Head of caudate nucleus (tissue), 42 donors: ENCODE measurements around the gene PLEKHH2.
A peak's percentile ranks its signal among the peaks of the same experiment; 100 is the strongest.

Experiments used
- DNase-seq, 42 donors: peaks; one replicate each; pipeline versions ENCODE4 v3.0.0 to v3.0.0-alpha.2; 2020 to 2021; ENCODE audit warnings: mixed read lengths in 7 of 42
- intact Hi-C: fragments of 100-400 bp; cut with DNase I; formaldehyde crosslinking; loops from one replicate; pipeline ENCODE4 v1.15.0; 2022

Gene PLEKHH2

DNA sequence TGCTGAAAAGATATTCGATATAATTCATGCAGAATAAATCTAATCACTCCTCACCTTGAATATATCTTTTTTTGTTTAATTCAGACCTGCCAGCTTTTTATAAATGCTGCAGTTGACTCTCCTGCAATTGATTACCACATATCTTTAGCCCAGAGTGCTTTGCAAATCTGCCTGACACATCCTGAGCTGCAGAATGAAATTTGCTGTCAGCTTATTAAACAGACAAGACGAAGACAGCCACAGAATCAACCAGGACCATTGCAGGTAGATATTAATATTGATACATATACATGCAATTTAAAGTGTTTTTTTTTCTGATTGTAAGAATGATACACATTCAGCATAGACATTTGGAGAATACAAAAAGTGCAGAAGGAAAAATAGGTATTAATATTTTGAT, 101.2 kb downstream of the PLEKHH2 start:
- intact Hi-C loops = no loop called here
- DNase-seq = peak in 1 of 42 donors; percentile 10

DNA sequence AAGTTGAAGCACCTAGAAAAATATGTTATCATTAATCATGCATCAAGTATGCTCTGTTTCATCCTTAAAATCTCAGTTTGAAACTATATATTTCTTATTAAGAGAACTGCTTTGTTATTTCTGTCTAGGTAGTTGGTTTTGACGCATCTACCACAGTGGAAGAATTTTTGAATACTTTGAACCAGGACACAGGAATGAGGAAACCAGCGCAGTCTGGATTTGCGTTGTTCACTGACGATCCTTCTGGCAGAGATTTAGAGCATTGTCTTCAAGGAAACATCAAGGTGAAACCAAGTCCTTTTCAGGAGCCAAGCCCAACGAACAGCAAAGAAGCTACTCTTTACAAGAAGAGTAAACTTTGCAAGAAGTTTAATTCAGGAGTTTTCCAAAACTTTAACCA, 106.6 kb downstream of the PLEKHH2 start:
- intact Hi-C loops = no loop called here
- no peak for DNase-seq

DNA sequence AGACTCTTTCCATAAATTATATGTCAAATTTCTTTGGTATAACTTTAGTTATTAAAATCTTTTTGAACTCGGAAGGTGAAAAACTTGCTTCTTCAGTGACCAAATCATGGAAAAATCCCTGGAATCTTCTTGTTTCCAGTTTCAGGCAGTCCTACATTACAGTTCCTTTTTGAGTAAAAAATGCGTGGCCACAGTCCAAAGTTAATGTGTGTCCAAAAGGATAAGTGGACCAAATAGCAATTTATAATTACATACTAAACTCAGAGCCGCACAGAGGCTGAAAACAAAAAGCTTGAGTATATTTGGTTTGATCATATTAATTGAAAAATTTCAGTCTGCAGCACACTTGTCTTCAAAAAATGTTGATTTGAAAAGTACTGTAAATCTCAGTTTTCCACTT, 108.4 kb downstream of the PLEKHH2 start:
- DNase-seq = no peak
- intact Hi-C loops = no loop called here

DNA sequence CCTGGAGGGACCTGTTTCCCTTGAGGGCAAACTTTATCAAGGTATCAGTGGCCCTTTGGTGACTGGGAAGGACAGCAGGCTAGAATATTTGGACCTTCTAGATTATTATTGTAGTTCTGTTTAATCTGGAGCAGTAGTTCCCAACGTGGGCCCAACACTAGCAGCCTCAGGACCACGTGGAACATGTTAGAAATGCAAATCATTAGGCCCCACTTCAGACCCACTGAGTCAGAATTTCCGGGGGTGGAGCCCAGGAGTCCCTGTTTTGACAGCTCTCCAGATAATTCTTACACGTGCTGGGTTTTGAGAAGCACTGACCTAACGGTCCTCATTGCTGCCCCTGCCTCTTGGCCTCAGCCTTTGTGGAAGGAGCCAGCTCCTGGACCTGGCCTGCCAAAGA, 111.3 kb downstream of the PLEKHH2 start:
- intact Hi-C loops = no loop called here
- DNase-seq = no peak

DNA sequence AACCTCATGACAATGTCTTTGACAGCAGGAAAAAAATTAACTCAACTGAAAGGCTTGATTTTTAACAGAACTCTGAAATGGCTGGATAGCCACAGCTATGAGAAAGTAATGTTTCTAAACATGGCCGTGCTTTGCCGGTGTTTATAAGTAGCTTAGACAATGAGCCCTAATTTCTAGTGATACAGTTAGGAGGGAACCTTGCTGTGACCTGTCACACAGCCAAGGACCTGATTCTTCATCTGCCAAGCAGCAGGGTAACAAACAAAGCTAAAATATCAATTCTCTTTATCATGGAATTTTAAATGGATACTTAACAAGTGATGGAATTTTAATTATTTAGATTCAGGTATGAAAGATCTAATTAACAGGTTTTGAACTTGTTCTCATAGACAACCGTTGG, 112.5 kb downstream of the PLEKHH2 start:
- intact Hi-C loops = no loop called here
- no peak for DNase-seq

DNA sequence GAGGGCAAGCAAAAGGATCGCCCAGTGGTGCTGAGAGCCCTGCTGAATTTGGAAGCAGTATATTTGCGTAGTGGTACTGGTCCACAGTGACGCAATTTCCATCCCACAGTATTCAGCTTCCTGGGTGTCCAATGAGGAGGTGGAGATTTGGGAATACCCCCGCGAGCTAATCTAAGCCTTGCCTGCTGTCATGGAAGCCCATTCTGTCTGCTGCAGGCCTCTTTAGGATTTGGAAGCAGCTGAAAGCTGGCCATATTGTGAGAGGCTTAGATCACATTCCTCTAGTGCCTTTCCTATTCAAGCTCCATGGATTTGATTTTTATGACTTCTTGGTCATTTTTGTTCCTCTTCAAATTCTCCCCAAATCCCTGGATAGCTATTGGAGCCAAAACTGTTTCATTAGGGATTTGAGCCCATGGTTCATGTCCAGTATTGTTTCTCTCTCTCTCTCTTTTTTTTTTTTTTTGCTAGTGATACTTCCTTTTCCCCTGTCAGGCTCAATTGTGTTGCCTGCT, 114.5 kb downstream of the PLEKHH2 start:
- intact Hi-C loops = no loop called here

DNA sequence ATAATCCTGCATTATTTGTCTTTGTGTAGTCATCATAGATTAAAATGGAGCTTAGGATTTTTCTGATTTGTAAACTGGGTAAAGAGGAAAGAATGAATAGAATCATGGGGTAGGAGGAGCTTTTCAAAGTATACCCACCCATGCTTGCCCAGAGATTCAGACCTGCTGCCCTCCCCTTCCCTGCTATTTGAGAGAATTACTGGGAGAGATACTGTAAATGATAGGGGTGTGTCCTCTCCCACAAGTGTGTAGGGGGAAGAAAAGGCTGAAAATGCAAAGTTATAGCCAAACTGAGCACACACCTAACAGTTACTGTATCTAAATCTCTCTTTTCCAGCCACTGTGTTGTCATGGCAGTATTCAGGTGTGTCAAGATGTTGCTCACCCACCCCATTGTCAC, 115.2 kb downstream of the PLEKHH2 start:
- intact Hi-C loops = no loop called here

More for the DNA sequence above, 114.5 kb downstream of the PLEKHH2 start:
- DNase-seq = no peak

DNA sequence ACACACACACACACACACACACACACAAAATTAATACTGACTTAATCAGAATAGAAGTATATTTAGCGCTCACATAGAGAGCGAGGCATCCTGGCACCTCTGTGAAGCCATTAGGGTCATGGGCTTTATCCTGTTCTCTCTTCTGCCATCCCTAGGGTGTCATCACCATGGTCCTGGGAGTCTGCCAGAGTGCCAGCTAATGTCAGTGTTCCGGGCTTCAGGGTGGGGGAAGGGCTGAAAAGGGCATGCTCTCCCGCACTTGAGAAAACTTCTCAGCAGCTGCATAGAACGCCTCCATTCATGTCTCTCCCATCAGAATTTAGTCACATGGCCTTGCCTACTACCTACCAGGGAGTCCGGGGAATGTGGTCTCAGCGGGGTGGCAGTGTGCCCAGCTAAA, 117.1 kb downstream of the PLEKHH2 start:
- peak in 12 of 42 donors; percentile 6 to 43 (median 24) for DNase-seq
- intact Hi-C loops = no loop called here

More for the DNA sequence above, 115.2 kb downstream of the PLEKHH2 start:
- DNase-seq = no peak

DNA sequence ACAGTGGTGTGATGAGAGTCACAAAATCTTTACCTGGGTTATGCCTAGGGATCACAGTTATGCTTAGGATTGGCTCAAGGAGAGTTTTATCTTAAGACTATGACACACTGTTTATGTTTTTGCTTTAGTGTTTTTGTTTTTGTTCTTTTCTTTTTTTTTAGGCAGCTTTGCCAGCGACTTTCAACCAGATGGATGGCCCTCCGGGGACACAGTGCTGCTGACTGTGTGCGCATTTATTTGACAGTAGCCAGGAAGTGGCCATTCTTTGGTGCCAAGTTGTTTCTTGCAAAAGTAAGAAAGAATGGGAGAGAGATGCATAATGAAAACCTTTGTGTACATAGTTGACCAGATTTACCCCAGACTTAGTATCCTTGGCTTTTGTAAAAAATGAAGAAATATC, 121.7 kb downstream of the PLEKHH2 start:
- DNase-seq = no peak
- intact Hi-C loops = no loop called here

DNA sequence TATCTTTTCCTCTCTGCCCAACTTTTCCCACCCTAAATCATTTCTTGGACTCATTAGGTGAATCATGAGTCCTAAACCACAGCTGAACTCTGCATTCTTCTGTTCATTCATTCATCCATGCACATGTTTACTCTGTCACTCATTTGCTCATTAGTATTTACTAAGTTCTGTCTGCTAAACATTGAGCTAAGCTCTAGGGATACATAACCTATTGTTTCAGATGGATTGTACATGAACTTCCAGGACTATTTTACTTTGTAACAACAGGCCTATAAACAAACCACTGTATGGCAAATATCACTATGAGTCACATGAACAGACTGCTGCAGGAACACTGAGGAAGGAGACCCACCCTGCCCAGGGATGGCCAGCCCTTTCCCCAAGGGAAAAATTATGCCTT, 122.1 kb downstream of the PLEKHH2 start:
- no peak for DNase-seq
- intact Hi-C loops = no loop called here

DNA sequence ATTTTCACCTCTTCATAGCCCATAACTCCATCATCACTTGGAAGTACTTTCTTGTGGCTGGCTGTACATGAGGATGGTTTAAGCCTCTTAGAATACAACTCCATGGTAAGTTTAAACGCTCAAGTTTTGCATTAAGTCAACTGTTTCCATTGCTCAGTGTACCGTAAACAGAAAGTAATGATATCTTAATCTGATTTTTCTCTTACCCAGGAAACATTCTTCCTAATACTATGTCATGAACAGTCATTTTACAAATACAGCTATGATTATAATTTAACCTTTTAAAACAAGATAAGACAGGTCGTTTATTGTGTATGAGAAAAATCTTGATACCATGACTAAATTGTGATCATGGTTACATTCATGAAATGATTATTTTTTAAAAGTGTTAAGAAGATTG, 125.2 kb downstream of the PLEKHH2 start:
- intact Hi-C loops = no loop called here
- DNase-seq = no peak

DNA sequence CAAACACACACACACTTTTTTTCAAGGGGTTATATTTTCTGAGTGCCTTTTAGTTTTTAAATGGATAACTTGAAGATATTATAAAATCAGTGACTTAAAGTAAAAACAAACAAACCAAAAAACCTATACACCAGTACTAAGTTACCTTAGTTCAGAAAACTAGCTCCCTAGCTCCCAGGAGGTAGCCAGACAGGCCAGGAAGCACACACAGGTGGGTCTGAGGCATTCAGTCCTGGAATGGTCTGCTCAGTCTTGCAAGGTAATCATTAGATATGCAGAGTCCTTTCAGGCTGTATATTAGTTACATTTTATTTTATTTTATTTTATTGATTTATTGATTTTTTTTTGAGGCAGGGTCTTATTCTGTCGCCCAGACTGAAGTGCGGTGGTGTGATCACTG, 126.0 kb downstream of the PLEKHH2 start:
- intact Hi-C loops = no loop called here
- no peak for DNase-seq

DNA sequence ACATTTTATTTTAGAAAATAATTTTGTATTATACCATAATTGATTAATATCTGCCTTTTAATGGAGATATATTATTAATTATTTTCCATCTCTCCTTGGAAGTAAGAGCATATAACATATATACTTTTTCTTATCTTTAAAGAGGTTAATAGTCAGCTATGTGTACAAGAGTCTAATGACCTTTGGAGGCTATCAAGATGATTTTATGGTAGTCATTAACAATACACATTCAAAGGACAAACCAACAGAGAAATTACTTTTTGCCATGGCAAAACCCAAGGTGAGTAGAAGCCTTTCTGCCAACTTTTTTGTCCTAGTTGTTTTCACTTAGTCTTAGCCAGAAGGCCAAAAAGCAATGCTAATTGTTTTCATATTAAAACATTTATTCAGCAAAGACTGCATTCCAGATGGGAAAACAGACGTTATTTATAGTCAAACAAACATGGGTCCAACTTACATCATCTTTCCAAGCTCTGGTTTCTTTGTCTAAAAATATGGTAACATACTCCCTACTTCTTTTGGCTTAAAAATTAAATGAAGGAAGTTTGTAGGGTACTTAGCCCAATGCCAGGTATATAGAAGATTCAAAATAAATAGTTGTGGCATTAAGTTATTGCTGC, 127.1 kb downstream of the PLEKHH2 start:
- DNase-seq = no peak

DNA sequence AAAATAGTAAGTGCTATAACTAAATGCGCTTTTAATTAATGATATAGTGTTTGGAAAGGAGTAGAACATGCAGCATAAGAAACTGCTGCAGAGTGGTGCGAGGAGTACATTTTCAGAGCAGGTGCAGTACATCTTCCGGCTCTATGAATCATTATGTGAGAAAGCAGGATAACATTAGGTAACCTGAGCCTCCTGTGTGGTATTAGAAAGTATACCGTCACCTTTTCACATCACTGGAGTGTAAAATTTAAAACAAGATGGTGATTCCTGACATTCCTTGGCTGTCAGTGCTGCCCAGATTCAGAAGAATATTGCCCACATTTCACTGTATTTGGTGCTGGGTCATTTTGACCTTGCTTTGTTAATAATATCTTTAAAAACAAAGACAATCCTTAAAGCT, 128.9 kb downstream of the PLEKHH2 start:
- intact Hi-C loops = no loop called here
- no peak for DNase-seq

More for the DNA sequence above, 127.1 kb downstream of the PLEKHH2 start:
- intact Hi-C loops = no loop called here

DNA sequence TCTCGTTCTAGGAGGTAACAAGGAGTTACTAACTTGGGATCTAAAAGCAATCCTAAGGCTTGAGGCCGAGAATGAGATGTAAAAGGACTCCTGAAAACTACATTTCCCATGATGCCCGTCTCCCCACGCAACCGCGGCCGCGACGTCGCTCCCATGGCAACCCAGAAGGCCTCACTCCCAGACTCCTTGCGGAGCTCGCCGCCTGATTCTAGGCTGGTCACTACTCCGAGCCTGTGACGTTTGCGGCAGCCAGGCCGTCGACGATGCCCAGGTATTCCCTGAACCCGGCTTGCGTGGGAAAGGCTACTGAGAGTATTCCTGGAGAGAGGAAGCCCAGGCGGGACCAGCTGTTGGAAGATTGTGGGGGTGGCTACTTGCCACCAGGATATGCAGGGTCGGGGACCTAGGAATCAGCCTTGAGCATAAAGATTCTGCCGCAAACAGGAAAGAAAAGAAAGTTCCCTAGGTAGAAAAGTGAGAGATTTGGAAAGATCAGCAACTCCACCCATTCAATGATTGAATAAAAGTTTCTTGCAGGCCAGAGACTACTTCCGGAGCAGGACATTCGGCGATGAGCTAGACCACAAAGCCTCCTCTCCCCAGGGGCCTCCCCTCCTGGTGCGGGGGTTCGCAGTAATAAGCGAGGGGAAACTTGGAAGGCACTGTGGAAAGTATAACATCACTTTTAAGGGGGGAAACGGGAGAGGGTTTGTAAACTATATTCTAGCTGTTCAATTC, 137.0 kb downstream of the PLEKHH2 start, which contains the start of gene DYNC2LI1:
TSS of gene DYNC2LI1 (plus strand) at position 164 of the 738 bp plus-strand sequence. CDS start at position 264, 100 bp downstream.
- intact Hi-C loops = no loop called here

DNA sequence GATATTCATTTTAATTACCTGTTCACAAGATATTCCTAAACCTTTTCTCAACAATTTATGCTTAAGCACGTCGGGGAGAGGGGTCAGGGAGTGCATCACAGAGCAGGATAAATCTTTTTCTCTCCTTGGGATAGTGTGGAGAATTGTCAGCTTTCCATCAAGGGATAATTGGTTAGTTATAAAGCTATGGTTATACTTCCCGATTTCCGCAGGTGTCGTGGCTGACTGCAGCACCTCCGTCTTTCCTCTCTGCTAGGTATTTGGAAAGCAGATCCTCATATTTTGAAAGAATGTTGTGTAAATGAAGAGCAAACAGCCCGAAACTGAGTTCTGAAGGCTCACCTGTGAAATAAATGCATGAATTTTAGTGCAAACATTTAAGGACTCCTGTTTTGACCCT, 137.6 kb downstream of the PLEKHH2 start:
- intact Hi-C loops = no loop called here
- DNase-seq = peak in 2 of 42 donors; percentile 11 to 13

More for the DNA sequence above, 137.0 kb downstream of the PLEKHH2 start, which contains the start of gene DYNC2LI1:
- DNase-seq = peak; percentile 79 to 96 (median 90)

DNA sequence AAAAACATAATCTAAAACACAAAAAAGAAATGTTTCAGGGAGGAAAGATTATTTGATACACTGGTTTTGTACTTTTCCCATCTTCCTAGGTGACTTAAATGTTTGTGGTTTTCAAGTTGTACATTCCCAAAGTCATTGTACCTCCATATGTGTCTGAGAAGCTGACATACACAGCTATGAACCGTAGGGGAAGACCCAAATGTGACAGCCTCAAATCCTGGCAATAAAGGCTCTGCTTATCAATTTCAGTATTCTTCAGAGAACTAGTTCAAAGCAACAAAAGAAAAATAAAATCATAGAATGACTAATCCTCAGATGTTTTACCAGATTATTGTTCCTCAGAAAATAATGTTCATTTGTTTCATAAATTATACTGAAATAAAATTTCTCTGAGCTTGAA, 139.3 kb downstream of the PLEKHH2 start:
- DNase-seq = no peak
- intact Hi-C loops = no loop called here

DNA sequence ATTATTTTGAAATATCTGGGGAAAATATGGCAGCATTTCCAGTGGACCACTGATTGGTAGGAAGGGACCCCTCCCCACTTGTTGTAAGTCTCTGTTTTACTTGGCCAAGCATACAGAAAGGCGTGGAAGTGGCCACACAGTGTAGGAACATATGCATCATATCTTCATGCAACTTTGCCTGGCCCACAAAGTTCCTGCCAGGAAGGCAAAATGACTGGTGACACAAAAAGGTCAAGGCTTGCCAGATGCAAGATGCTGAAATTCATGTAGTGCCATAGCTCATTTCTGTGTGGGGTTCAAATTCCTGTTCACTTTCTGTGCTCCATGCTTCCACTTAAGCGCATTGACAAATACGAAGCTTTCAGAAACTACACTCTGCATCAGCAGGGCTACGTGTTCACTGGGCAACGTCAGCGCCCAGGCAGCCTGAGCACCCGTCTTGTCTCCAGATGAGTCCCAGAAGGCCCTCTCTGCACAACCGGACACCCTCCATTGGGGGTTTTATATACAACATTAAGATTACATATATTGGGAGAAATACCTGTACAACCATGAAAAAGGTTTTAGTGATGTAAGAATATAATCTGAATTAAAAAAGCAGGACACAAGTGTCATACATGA, 140.4 kb downstream of the PLEKHH2 start:
- intact Hi-C loops = no loop called here
- DNase-seq = no peak

DNA sequence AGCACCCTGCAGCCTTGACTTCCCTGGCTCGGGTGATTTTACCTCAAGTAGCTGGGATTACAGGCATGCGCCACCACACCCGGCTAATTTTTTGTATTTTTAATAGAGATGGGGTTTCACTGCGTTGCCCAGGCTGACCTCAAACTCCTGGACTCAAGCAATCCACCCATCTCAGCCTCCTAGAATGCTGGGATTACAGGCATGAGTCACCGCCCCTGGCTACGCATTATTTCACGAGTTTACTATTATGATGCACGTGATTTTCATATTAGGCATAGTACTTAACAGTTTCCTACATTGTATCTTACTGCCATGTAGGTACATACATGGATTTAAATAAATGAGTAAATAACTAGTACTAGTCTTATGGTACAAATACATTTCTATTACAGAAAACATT, 141.2 kb downstream of the PLEKHH2 start:
- no peak for DNase-seq
- intact Hi-C loops = no loop called here

DNA sequence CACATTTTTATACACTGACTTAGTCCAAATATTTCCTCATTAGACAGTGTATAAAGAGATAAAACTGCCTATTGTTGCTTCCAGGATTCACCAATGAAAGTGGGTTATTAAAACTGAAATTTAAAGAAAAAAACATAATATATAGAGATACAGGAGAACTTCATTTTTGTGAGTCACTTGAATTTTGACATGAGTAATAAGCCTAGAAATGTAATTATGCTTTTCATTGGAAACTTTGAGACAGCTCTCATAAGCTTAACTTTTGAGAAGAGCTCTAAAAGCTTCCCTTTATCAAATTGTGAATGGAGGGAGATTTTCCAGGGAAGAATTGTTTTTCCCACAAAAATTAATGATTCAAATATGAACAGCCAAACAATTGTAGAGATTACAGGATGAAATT, 150.8 kb downstream of the PLEKHH2 start:
- DNase-seq = no peak
- intact Hi-C loops = no loop called here
